NCI-H460 (cell line): ENCODE data around the gene SEL1L. TPM values are rescaled to one million over a fixed set of nuclear protein-coding genes. Genes with fewer than 3 reads are reported as not detected.
A peak's percentile ranks its signal among the peaks of the same experiment; 100 is the strongest.
"Not testable (repeated sequence)": the region's sequence is repeated elsewhere in the genome, so short reads cannot be mapped to it uniquely, and the experiment has no call there.

Source experiments
- DNase-seq: peaks from one replicate; pipeline ENCODE4 v3.0.0-alpha.2; 2016; ENCODE audit warnings: low read depth; ENCODE audit errors: extremely low read depth
- total RNA-seq: library from RNA; depleted of rRNA; stranded (reverse); fragments of >200 nt; shearing (Covaris generic); gene quantifications from 2 replicates; pipeline ENCODE4 v1.2.3, GENCODE V29; 2014

The SEL1L gene
- total RNA-seq, 1 experiment from 2014 or later = 95.2 TPM

DNA sequence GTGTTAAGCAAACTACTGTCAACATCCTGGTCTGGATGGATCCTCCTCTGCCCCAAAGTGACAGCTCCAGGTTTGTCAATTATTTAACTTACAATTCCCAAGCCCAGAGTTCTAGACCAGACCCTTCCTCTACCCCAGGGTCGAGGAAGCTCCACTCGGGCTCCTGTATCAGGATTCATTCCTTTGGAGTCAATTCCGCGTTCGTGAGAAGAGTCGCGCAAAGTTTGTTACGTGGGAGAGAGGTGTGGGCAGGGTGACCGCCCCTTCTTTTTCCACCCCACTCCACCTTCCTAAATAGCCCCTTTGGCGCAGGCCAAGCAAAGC, 479 bp downstream of the SEL1L start:
- DNase-seq = no peak

DNA sequence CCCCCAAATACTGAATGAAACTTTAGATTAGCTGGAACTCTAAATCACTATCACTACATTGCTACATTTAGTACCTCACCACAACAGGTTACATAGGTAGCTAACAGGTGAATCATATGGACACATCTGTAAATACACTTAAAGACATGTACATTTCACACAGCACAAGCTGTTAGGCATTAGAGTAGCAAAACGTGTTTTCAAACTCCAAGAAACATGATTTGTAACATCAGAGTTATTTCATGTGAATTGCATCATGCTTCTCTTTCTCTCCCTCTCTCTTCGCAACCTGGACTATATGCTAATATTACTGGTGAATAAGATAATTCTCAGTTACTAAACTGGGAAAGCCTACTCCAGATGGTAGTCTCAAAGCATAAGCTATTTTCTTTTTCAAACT, 4.3 kb downstream of the SEL1L start:
- peak; percentile 77 for DNase-seq

DNA sequence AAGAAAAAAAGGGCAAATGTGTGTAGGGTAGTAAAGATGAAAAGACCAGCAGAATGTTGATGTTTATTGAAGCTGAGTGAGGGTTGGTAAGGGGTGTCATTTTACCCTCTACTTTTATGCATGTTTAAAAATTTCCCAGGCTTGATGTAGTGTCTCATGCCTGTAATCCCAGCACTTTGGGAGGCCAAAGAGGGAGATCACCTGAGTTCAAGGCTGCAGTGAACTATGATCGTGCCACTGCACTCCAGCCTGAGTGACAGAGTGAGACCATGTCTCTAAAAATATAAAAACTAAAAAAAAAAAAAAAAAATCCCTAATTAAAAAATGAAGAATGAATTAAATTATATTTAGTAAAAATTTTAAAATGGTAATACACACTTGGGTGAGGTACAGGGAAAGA, 8.5 kb downstream of the SEL1L start:
- no peak for DNase-seq

DNA sequence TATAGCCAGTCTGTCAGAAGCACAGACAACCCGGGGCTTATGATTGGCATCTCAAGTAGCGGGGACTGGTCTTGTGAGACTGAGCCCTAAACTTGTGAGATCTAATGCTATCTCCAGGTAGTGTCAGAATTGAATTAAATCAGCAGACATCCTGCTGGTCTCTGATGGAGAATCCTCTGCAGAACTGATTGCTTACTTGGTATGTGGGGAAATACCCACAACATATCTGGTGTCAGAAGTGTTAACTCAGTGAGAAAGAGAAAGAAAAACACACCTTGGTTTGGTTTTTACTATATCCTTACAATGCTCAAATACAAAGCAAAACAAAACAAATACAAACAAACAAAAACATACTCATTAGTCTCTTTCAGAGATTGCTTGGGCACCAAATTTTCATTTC, 10.0 kb downstream of the SEL1L start:
- no peak for DNase-seq

DNA sequence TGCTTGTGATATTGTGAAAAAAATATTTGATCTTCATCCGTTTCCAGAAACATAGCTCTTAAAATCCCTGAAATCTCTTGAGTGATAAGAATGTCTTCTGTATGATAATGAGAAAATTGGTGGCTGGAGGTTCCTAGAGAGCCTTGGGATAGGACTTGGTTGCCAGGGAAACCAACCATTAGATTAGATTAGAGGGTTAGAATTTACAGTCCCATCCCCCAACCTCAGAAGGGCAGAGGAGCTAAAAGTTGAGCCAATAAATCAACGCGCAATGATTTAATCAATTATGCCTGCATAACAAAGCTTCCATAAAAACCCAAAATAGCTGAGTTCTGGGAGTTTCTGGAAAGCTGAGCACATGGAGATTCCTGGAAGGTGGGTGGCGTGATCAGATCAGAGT, 10.6 kb downstream of the SEL1L start:
- no peak for DNase-seq

DNA sequence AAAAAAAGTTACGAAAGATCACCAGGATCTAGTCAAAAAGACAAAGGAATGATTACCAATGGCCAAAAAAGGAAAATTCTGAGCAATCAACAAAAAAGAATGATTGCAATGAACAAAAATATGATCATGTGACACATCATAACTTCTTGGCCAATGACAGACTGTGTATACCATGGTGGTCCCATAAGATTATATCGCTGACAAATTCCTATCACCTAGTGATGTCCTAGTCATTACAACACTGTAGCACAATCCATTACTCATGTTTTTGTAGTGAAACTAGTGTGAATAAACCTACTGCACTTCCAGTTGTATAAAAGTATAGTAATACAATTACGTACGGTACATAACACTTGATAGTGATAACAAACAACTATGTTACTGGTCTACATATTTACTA, 12.3 kb downstream of the SEL1L start:
- DNase-seq = no peak

DNA sequence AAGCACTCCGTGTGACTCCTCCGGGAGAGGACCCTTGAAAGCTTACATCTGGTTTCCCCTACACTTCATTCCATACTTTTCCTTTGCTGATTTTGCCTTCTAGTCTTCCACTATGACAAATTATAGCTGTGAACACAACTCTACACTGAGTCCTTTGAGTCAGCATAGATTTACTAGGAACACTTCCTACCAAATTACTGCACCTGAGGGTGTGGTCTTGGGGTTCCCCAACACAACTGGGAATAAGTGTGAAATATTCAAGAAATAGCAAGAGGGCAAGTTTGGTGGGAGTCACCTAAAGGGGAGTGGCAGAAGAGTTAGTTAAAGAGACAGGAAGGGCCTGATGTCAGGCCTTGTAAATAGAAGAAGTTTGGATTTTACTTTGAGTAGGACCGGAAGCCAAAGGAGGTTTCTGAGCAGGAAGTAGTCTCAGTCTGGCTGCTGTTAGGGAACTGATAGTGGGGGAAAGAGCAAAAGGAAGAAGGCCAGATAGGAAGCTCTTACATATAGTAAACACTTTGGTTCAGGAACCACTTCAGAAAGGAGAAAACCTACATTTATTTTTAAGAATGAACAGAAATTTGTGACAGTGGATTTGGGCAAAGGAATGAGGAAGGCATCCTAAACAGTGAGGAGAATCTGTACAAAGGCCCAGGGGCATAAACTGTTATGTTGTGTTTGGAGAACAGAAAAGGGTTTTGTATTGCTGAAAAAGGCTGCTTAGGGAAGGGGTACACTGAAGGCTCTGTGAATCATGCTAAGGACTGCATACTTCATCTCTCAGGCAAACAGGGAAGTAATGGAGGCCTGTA, 14.2 kb downstream of the SEL1L start:
- no peak for DNase-seq

DNA sequence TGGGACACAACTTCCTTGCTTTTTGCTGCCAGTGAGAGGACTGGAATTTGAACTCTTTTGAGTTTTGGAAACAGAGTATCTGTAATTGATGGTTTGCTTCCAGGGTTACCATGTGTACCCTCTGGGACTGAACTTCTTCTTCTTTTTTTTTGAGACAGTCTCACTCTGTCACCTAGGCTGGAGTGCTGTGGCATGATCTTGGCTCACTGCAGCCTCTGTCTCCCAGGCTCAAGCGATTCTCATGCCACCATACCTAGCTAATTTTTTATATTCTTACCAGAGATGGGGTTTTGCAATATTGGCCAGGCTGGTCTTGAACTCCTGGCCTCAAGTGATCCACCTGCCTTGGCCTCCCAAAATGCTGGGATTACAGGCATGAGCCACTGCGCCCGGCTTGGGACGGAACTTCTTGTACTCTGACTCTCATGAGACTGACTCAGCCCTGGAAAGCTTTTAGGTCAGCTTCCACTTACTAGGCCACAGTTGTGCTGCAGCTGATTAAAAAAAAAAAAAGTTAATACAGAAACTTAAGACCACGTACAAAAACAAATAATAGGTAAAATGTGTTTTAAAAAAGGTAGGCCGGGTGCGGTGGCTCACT, 15.8 kb downstream of the SEL1L start:
- DNase-seq = no peak

DNA sequence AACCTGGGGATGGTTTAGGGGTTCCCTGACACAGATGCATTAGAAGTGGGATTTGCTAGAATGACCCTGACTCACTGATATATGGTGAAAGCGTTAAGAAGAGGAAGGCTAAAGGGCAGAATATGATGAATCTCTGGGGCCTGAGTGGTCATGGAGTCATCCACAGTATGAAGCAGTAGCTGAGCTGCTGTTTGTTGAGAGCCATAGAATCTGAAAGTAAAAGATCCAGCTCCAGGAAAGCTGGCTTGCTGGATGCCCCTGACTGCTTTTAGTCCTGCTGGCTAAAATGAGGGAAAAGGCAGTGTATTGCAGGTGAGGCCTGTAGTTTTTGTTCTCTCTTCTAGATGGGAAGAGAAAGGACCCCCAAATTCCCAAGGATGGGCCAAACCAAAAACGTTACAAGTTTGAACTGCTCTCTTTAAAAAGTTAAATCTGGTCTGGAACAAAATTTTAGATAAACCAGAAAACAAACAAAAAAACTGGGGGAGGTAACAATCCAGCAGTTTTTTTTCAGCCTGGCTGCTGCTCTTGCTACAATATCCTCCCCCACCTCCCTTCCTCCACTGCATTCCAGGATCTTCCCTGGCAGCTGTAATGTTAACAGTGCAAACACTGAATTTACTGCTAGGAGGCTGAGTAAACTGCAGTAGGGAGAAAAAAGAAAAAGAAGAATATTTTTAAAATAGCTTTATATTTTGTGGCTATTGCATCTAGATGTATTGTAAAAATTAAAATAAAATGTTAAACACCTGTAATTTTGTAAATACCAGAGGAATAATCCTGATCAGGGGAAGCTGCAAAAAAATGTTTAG, 16.5 kb downstream of the SEL1L start:
- DNase-seq = no peak

DNA sequence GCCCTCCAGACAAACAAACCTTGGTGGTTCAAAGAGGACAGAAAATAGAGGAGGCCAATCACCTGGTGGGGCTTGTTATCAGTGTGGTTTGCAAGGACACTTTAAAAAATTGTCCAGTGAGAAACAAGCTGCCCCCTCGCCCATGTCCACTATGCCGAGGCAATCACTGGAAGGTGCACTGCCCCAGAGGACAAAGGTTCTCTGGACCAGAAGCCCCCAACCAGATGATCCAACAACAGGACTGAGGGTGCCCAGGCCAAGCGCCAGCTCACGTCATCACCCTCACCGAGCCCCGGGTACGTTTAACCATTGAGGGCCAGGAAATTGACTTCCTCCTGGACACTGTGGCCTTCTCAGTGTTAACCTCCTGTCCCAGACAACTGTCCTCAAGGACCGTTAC, 17.7 kb downstream of the SEL1L start:
- DNase-seq = not testable (repeated sequence)

DNA sequence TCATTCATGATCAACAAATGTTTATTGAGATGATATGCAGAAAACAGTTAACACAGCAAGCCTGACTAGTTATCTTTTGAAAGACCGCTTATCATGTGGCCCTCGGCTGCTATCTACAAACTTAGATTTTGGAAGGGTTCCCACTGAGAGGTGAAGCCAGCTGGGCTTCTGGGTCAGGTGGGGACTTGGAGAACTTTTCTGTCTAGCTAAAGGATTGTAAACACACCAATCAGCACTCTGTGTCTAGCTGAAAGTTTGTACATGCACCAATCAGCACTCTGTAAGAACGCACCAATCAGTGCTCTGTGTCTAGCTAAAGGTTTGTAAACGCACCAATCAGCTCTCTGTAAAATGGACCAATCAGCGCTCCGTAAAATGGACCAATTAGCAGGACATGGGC, 20.8 kb downstream of the SEL1L start:
- not testable (repeated sequence) for DNase-seq

DNA sequence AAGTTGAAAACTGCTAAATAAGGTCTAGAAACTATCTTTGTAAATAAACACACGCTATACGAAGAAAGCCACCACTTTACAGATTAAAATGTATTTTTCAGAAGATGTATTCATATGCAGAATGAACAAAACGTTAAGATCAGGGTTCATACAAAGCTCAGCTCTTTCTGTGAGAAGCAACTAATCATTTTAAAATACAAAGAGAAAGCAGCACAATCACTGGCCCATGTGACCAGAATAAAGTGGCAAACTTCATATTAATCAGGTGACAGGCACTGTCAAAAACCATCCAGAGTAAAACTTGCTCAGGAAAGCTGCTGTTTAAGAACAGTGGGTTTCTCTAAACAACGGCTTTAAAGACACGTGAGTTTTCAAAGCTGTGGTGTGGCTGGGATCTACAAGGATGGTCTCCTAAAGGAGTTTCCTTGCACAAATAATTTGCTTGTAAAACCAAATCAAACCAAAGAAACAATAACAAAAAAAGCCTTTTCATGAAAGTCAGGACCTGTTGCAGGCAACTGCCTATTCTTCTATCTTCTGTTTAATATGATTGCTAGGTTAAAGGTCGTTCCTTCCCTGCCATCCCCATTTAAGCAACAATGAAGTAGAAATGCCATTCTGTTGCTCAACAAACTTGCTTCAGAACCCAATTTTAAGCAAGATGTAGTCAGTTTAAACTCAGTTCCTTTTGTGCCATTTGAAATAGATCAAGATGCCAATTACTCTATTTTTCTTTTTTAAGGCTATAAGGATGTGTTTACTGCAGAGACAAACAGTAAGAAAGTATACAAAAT, 22.3 kb downstream of the SEL1L start:
- DNase-seq = no peak

DNA sequence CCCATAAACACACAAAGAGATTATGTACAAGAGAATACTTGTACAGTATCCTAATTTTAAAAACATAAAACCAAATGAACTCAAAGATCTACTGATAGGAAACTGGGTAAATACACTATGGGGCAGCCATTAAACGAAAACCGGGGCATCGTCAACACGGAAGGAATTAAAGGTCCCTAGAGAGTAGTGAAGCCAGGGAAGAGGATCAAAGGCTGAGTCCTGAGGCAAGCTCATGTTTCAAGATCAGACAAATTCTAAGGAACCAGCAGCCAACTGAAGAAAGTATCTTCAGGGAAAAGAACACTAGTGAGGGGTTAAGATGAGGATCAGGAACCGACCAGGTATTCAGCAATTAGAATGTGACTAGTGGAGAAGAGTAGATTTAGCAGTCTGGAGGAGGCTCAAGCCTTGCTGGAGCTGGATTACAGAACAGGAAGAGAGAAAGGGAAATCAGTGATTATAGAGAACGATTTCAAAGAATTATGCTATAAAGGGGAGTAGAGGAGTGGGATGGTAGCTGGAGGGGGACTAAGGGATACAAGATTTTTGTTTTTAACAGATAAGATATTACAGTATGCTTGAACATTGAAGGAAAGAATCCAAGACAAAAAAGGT, 23.7 kb downstream of the SEL1L start:
- DNase-seq = no peak

DNA sequence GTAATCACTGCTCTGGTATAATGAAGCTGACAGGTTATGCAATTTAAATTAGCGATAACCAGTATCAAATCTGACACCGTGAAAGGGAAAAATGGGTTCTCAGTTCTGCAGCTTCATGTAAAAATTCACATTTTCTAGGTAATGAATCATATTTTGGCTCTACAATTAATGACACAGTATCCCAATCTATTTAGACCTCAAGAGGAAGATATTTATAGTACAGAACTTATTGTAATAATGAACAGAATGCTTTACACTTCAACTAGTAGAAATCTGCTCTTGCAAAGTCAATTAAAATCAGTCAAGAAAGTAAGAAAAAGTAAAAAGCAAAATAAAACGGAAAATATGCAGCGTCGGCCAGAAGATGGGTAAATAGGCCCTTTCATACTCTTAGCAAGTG, 24.3 kb downstream of the SEL1L start:
- DNase-seq = no peak

DNA sequence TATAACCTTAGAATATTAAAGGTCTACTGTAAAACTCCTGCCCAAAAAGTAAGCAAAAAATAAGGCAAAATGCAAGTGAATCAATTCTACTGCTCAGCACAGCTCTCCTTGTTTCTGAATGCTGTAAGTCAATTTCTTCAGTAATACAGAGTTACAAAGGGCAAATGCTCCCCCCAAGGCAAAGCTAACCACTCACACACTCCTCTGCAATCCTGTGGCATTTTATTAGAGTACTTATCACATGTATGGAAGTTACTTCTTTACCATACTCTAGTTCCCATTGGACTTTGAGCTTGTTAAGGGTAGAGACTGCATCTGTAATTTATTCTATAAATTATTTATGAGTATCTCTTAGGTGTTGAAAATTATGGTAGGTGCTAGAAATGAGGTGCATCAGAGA, 27.2 kb downstream of the SEL1L start:
- no peak for DNase-seq

DNA sequence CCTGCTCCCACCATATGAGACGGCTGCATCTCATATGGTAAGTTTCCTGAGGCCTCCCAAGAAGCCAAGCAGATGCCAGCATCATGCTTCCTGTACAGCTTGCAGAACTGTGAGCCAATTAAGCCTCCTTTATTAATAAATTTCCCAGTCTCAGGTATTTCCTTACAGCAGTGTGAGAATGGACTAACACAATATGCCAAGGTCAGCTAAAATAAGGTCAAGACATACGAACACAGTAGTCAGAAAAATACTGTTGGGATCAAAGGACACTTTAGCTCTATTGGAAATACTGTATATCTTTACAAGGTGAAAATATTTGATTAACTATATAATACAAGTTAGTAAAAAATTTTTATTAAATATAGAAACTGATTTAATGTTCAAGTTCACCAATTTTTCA, 28.8 kb downstream of the SEL1L start:
- no peak for DNase-seq

DNA sequence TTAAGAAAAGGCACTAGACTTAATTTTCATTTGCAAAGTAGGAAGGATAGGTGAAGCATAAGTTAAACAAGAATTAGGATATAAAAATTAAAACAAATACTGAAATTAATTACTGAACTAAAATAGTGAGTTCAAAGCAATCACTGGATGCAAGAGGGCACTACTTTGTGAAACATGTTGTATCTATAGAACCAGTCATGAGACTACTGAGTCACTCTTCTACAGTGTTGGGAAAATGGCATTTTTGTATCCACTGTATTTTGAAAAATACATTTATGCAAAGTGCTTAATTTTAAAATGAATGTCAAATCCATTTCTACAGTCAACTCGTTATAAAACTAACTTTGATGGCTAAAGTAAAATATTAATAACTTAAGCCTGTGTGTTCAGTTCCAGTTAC, 47.9 kb downstream of the SEL1L start:
- DNase-seq = no peak

DNA sequence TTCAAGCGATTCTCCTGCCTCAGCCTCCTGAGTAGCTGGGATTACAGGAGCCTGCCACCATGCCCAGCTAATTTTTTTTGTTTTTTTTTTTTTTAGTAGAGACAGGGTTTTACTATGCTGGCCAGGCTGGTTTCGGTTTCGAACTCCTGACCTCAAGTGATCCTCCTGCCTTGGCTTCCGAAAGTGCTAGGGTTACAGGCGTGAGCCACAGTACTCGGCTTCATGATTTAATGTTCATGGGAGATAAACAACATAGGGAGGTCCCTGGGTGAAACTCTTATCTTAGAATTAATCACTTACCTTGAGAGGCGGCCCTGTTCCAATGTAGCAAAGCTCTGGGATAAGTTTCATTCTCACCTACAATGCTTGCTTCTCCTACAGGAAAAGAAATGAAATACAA, 48.3 kb downstream of the SEL1L start:
- no peak for DNase-seq

DNA sequence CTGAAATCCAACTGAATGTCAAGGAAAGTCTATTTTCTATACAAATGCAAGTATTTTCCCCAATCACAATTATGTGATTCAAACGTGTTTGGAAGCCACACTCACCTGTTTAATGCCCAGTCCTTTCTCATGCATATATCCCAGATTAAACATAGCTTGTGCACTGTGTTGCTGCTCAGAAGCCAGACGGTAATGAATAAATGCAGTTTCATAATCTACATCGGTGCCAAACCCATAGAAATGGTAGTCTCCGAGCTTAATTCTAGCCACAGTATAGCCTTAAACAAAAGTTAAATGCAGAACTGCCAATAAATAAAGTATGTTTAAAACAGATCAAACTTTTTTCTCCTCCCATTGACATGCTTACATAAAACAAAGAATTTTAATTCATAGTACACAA, 49.5 kb downstream of the SEL1L start:
- no peak for DNase-seq

DNA sequence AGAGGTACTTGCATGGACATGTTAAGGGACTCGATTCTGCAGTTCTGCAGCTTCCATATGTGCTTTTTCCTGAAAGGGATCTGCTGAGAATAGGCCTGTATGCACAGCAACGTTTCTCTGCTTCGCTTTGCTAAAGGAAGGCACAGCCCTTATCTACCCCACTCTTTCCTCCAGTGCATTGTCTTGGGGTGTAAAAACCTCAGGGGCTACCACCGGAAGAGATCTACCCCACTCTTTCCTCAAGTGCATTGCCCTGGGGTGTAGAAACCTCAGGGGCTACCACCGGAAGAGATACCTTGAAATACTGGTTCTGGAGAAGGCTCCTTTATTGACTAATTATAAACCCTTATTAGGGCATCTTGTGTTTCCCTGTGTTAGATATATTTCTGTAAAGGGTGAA, 52.9 kb downstream of the SEL1L start:
- no peak for DNase-seq

DNA sequence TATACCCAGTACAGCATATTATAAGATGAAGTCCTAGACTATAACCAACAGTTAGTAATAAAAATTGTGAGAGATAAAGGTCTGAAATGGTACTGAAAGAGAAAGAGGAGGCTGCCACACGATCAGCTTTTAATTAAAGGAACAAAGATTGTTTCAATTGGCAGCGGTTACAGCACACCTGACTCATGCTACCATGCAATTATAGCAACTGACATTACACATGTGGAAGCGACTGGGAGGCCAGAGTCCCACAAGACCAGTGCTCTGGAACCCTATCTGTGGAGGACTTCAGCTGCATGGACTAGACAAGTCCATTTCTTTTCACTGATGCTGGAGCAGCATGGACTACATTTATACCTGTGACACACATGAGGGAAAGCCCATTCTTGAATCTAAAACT, 55.2 kb downstream of the SEL1L start:
- DNase-seq = no peak
